CD4-positive, alpha-beta T cell treated with Interleukin-2 at 100 ng/mL for 4 hours (primary cell): ENCODE measurements around the gene CNTNAP4.

Experiments
- DNase-seq: peaks from one replicate; pipeline ENCODE4 v3.0.0-alpha.2; 2020; ENCODE audit warnings: low spot score

Gene CNTNAP4

GRCh38 chr16:76276745-76277438 lies at the start of gene CNTNAP4:
TSS of gene CNTNAP4 (plus strand) at chr16:76277401. CDS start at chr16:76277663, 262 bp downstream.
- DNase-seq, result no peak

- no peak for DNase-seq
Measured at GRCh38 chr16:76228546-76229146, 48.6 kb upstream of the CNTNAP4 start.

GRCh38 chr16:76232704-76233103 lies 44.5 kb upstream of the CNTNAP4 start:
- no peak for DNase-seq

GRCh38 chr16:76235025-76235424 lies 42.2 kb upstream of the CNTNAP4 start:
- no peak for DNase-seq

GRCh38 chr16:76235426-76235825 lies 41.8 kb upstream of the CNTNAP4 start:
- no peak for DNase-seq

GRCh38 chr16:76237471-76237870 lies 39.7 kb upstream of the CNTNAP4 start:
- DNase-seq, result no peak

GRCh38 chr16:76241755-76242154 lies 35.4 kb upstream of the CNTNAP4 start:
- DNase-seq, result no peak

GRCh38 chr16:76243620-76244019 lies 33.6 kb upstream of the CNTNAP4 start:
- no peak for DNase-seq

- DNase-seq, result no peak
Measured at GRCh38 chr16:76246587-76246986, 30.6 kb upstream of the CNTNAP4 start.

GRCh38 chr16:76265434-76266045 lies 11.7 kb upstream of the CNTNAP4 start:
- no peak for DNase-seq

GRCh38 chr16:76268824-76269223 lies 8.4 kb upstream of the CNTNAP4 start:
- no peak for DNase-seq

GRCh38 chr16:76277460-76278030 lies 344 bp downstream of the CNTNAP4 start:
- DNase-seq, result no peak

GRCh38 chr16:76278086-76278485 lies 885 bp downstream of the CNTNAP4 start:
- DNase-seq, result no peak

GRCh38 chr16:76278980-76279379 lies 1.8 kb downstream of the CNTNAP4 start:
- DNase-seq, result no peak

GRCh38 chr16:76280421-76281215 lies 3.4 kb downstream of the CNTNAP4 start:
- no peak for DNase-seq

- no peak for DNase-seq
Measured at GRCh38 chr16:76287466-76287865, 10.3 kb downstream of the CNTNAP4 start.

- no peak for DNase-seq
Measured at GRCh38 chr16:76292218-76292617, 15.0 kb downstream of the CNTNAP4 start.

GRCh38 chr16:76293980-76294379 lies 16.8 kb downstream of the CNTNAP4 start:
- no peak for DNase-seq

- no peak for DNase-seq
Measured at GRCh38 chr16:76294396-76295214, 17.4 kb downstream of the CNTNAP4 start.

- no peak for DNase-seq
Measured at GRCh38 chr16:76297941-76298340, 20.7 kb downstream of the CNTNAP4 start.

GRCh38 chr16:76303637-76304314 lies 26.6 kb downstream of the CNTNAP4 start:
- no peak for DNase-seq
